DND-41 (cell line): ENCODE data around the gene KCNJ6.

Experiments
- ATAC-seq: fragments of 200-7000 bp; cut with Tn5 transposase; 3 replicates; pipeline ENCODE4 v1.9.1; 2021; ENCODE audit warnings: low read depth; ENCODE audit not compliant: insufficient read depth
- DNase-seq: peaks from one replicate; pipeline ENCODE4 v3.0.0-alpha.2; 2020
- H2AFZ ChIP-seq: 2 replicates; pipeline ENCODE4 v1.6.0; 2012; ENCODE audit warnings: low read depth, low read length
- H3K27ac ChIP-seq: 2 replicates; pipeline ENCODE4 v1.5.1; 2012; ENCODE audit warnings: low read length, inconsistent platforms
- H3K27me3 ChIP-seq: fragments of 200-600 bp; sonication (generic); 2 replicates; pipeline ENCODE4 v1.6.0; 2012; ENCODE audit warnings: low read length, mild to moderate bottlenecking, inconsistent platforms; ENCODE audit not compliant: insufficient read depth, poor library complexity
- H3K36me3 ChIP-seq: 2 replicates; pipeline ENCODE4 v1.5.1; 2012; ENCODE audit warnings: low read length, inconsistent platforms; ENCODE audit not compliant: insufficient read depth
- H3K4me1 ChIP-seq: 2 replicates; pipeline ENCODE4 v1.5.1; 2012; ENCODE audit warnings: mild to moderate bottlenecking, low read length; ENCODE audit not compliant: insufficient read depth
- H3K4me2 ChIP-seq: 2 replicates; pipeline ENCODE4 v1.6.0; 2012; ENCODE audit warnings: mild to moderate bottlenecking, moderate library complexity, low read length, inconsistent platforms; ENCODE audit not compliant: insufficient read depth
- H3K4me3 ChIP-seq, 2 experiments: fragments of 200-600 bp in 1 of 2; shearing (Covaris generic) in 1 of 2; 2 replicates each; pipeline ENCODE4 v1.5.1; 2012 to 2016; ENCODE audit warnings: inconsistent platforms in 2 of 2, low read length in 2 of 2, mild to moderate bottlenecking in 2 of 2, low read depth in 1 of 2, moderate library complexity in 1 of 2
- H3K79me2 ChIP-seq: 2 replicates; pipeline ENCODE4 v1.6.0; 2012; ENCODE audit warnings: low read length, inconsistent platforms; ENCODE audit not compliant: insufficient read depth
- H3K9ac ChIP-seq: 2 replicates; pipeline ENCODE4 v1.6.0; 2012; ENCODE audit warnings: low read depth, mild to moderate bottlenecking, inconsistent platforms, low read length, moderate library complexity
- H3K9me3 ChIP-seq: 2 replicates; pipeline ENCODE4 v1.5.1; 2012; ENCODE audit warnings: low read length, moderate library complexity, mild to moderate bottlenecking, inconsistent platforms; ENCODE audit not compliant: insufficient read depth, severe bottlenecking
- H4K20me1 ChIP-seq: 2 replicates; pipeline ENCODE4 v1.6.0; 2012; ENCODE audit warnings: low read length; ENCODE audit not compliant: insufficient read depth
- EZH2 ChIP-seq: IDR thresholded peaks from 3 replicates; pipeline ENCODE4 v1.6.1; 2012; ENCODE audit warnings: borderline replicate concordance, low read depth, mild to moderate bottlenecking, moderate library complexity, low read length, inconsistent platforms; ENCODE audit not compliant: severe bottlenecking
- TF ChIP-seq, protein P1 (sequence below): IDR thresholded peaks from 2 replicates; pipeline ENCODE4 v1.5.1; 2012; ENCODE audit warnings: borderline replicate concordance, low read length, moderate library complexity, mild to moderate bottlenecking; ENCODE audit not compliant: poor library complexity, severe bottlenecking; ENCODE audit errors: extremely low read depth

Gene KCNJ6

DNA sequence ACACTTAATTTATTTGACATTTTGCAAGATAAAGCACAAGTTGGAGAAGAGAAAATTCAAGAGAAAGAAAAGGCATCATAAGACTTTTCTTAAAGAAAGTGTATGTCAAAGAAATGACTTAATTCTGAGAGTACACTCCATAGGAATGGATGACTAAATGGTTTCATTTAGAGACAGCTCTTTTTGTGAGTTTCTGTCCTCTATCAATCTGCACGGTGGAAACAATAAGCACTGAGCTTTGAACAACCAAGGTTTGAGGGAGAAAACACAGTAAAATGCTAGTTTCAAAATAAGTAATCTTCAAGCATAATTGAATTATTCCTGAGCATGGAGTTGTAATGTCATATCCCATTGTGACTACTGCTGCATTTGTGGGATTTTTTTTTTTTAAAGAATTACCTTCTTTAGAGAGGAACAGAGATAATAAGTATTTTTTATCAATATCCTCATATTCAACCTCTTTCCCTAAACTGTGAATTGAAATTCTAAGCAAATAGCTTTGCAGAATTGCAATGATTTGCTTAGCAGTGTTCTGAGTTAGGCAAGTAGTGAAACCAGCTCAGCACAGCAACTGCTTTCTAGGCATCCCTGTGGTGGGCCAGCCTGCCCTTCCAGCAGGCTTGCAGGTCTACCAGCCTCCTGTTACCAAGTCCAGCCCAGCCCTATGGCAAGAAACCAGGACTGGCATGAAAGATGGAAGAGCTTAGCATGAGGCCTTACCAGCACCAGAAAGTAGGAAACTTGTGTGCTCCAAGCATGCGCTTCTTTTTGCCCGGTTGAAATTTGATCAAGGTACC, 38.2 kb downstream of the KCNJ6 start:
- Histone ChIP-seq H4K20me1 (no peaks in the 10 kb centered on the region), H3K79me2 (no peaks in the 10 kb centered on the region), H3K36me3 (no peaks in the 10 kb centered on the region), H3K27ac (no peak overlapping the region), H2AFZ (no peak overlapping the region), H3K4me2 (no peak overlapping the region), H3K9me3 (no peaks in the 10 kb centered on the region), H3K4me1 (no peaks in the 10 kb centered on the region), H3K4me3 (no peak overlapping the region), H3K9ac (no peak overlapping the region), H3K27me3 (peaks cover 21% of the 10 kb centered on the region)
- DNase-seq: no peak
- TF ChIP-seq, protein P1, sequence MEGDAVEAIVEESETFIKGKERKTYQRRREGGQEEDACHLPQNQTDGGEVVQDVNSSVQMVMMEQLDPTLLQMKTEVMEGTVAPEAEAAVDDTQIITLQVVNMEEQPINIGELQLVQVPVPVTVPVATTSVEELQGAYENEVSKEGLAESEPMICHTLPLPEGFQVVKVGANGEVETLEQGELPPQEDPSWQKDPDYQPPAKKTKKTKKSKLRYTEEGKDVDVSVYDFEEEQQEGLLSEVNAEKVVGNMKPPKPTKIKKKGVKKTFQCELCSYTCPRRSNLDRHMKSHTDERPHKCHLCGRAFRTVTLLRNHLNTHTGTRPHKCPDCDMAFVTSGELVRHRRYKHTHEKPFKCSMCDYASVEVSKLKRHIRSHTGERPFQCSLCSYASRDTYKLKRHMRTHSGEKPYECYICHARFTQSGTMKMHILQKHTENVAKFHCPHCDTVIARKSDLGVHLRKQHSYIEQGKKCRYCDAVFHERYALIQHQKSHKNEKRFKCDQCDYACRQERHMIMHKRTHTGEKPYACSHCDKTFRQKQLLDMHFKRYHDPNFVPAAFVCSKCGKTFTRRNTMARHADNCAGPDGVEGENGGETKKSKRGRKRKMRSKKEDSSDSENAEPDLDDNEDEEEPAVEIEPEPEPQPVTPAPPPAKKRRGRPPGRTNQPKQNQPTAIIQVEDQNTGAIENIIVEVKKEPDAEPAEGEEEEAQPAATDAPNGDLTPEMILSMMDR: no peak
- TF ChIP-seq EZH2: no peak
- no peak for ATAC-seq

DNA sequence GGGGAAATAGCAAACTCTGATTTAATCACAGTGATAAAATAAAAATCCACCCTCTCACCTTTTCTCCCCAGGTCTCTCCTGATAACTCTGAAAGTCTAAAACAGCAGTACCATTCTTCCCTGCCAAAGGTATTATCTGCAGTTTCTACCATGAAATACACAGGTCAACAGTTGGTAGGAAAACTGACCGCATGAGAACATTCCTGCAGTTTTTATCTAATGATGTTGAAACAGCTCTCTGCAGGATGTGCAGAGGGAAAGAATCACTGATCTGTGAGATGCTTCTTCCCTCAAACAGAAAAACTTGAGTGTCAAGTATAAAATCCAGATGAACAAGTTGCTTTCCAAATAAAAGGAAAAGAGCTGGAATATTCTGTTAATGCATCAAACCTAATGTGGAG, 39.1 kb downstream of the KCNJ6 start:
- ATAC-seq (no peak), DNase-seq (no peak)
- Histone ChIP-seq H3K27ac (no peak overlapping the region), H3K4me3 (no peak overlapping the region), H3K9ac (no peak overlapping the region), H3K27me3 (peaks cover 21% of the 10 kb centered on the region), H3K4me2 (no peak overlapping the region), H3K9me3 (no peaks in the 10 kb centered on the region), H3K79me2 (no peaks in the 10 kb centered on the region), H2AFZ (no peak overlapping the region), H3K36me3 (no peaks in the 10 kb centered on the region), H3K4me1 (no peaks in the 10 kb centered on the region), H4K20me1 (no peaks in the 10 kb centered on the region)
- TF ChIP-seq EZH2: no peak
- TF ChIP-seq, protein P1: no peak

DNA sequence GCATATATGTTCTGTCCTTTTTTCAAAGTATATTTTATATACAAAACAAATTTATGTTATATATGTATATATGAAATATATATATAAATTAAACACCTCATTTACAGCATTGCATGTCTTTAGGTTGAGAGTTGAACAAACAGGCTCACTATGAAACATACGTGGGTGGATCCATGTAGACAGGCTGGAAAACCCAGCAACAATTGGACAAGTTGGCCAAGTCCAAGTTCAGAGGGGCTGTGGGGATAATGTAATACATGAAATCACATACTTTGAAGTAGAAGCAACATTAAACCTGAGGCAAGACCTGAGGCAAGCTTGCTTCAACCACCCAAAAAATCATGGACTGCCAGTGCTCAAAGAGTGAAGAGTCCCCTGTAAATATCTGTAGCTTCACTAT, 39.7 kb downstream of the KCNJ6 start:
- ATAC-seq (no peak), DNase-seq (no peak)
- Histone ChIP-seq H3K4me2 (no peak overlapping the region), H3K4me3 (no peak overlapping the region), H2AFZ (no peak overlapping the region), H3K79me2 (no peaks in the 10 kb centered on the region), H3K27ac (no peak overlapping the region), H4K20me1 (no peaks in the 10 kb centered on the region), H3K9me3 (no peaks in the 10 kb centered on the region), H3K36me3 (no peaks in the 10 kb centered on the region), H3K9ac (no peak overlapping the region), H3K27me3 (peaks cover 21% of the 10 kb centered on the region), H3K4me1 (no peaks in the 10 kb centered on the region)
- no peak for TF ChIP-seq EZH2

DNA sequence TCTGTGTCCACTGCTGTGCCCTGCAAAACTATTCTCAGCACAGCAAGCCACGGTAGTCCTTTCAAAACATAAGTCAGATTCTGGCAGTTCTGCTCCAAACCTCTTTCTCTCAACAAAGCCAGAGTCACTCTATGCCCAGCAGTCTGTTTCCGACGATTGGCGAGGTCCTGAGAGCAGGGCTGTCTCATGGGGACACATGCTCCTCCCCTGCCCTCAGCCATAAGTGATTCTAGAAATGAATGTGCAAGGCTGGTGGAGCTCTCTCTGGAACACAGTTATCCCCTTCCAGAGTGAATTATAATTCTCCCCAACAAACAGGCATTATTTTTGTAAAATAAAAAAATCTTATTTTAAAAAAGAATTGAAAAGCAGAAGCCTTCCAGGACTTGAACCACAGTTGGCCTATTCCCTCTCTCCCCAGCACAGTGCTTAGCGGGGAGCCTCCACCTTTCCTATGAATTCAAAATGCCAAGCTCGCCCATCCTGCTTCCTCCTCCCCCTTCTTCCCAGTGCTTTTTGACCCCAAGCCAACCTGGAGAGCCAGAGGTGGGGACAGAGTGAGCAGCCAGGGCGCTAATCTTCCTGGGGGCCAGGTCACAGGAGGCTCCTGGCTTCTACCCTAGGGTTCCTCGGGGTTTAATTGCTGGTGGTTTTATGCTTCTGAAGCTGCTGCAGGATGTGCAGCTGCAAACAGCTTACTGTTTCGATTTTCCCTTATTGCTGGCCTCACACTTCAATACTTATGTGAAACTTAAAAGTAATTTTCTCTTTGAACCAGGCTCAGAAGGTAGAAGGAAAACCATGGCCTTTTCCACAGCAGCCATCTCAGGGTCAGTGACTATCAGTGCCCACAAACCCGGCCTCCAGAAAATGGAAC, 41.1 kb downstream of the KCNJ6 start:
- no peak for DNase-seq
- Histone ChIP-seq H3K4me1 (no peaks in the 10 kb centered on the region), H3K4me3 (no peak overlapping the region), H2AFZ (no peak overlapping the region), H3K4me2 (no peak overlapping the region), H4K20me1 (no peaks in the 10 kb centered on the region), H3K27me3 (peaks cover 21% of the 10 kb centered on the region), H3K79me2 (no peaks in the 10 kb centered on the region), H3K9ac (no peak overlapping the region), H3K9me3 (no peaks in the 10 kb centered on the region), H3K36me3 (no peaks in the 10 kb centered on the region), H3K27ac (no peak overlapping the region)
- ATAC-seq: no peak
- no peak for TF ChIP-seq EZH2
- TF ChIP-seq, protein P1: no peak
